Sciatic nerve (tissue), 2 donors: Measurements from ENCODE around the gene TSKS. TPM values are rescaled to one million over a fixed set of nuclear protein-coding genes. Genes with fewer than 3 reads are reported as not detected.
A peak's percentile ranks its signal among the peaks of the same experiment; 100 is the strongest.
"Not testable (repeated sequence)": the region's sequence is repeated elsewhere in the genome, so short reads cannot be mapped to it uniquely, and the experiment has no call there.

ENCODE experiments used
- ATAC-seq: fragments of 200-7000 bp; cut with Tn5 transposase; one replicate; pipeline ENCODE4 v1.9.1; 2020; ENCODE audit warnings: mild to moderate bottlenecking, moderate library complexity
- DNase-seq: peaks from one replicate; pipeline ENCODE4 v3.0.0-alpha.2; 2020; ENCODE audit warnings: low spot score
- intact Hi-C: fragments of 100-400 bp; cut with DNase I; formaldehyde crosslinking; loops from one replicate; pipeline ENCODE4 v1.14.2; 2022
- total RNA-seq: library from RNA; stranded (reverse); fragmentation: NEBNext Ultra II Directional; extraction: Animal tissue kit (Norgen Biotek cat#: 25700); gene quantifications from one replicate; pipeline ENCODE4 v1.2.1, GENCODE V29; 2021
- donor health status: DM: no; HTN: no; CAD: no.
- donor health status: DM: no; HTN: no; CAD: no.

The TSKS gene
- total RNA-seq, 1 donor from 2014 or later = 0.85 TPM

DNA sequence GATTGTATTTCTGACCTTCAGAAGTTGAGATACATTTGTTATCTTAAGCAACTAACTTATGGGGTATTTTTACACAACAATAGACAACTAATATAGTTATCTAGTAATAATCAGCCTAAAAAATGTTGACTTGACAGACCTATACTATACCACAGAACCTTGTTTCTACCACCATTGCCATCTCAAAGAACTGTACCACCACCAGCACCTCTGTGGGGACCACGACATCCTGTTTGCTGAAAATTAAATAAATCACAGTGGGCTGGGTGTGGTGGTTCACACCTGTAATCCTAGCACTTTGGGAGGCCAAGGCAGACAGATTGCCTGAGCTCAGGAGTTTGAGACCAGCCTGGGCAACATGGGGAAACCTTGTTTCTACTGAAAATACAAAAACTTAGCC is 24.0 kb downstream of the TSKS start:
- intact Hi-C loops = no loop called here
- DNase-seq (no peak), ATAC-seq (no peak)

DNA sequence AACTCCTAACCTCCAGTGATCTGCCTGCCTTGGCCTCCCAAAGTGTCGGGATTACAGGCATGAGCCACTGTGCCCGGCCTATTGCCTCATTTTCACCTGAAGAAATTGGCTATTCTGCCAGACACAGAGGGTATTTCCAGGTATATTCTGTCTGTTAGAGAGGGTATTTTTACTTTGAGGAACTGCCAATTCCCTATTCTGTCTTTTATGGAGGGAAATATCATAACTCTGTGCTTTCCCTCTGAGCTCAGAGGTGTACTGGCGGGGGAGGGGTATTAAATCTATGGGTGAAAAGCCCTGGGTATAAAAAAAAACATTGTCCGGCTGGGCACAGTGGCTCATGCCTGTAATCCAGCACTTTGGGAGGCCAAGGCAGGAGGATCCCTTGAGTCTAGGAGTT is 24.8 kb downstream of the TSKS start:
- no peak for DNase-seq

DNA sequence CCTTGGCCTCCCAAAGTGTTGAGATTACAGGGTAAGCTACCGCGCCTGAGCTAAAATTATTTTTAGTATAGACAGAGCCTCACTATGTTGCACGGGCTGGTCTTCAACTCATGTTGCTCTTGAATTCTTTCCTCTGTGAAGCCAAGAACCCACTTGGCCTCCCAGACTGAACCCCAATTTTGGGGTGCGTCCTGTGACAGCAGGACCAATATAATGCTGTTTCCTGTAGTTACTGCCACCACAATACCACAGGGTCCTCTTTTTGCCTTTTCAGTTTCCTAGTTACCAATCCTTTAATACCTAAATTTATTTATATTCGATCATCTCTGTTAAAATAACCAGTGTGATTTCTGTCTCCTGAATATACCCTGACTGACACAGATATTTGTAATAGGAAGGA is 32.9 kb downstream of the TSKS start:
- ATAC-seq (no peak), DNase-seq (no peak)
- intact Hi-C loops = no loop called here

More for the DNA sequence above, 24.8 kb downstream of the TSKS start:
- intact Hi-C loops = no loop called here
- no peak for ATAC-seq

DNA sequence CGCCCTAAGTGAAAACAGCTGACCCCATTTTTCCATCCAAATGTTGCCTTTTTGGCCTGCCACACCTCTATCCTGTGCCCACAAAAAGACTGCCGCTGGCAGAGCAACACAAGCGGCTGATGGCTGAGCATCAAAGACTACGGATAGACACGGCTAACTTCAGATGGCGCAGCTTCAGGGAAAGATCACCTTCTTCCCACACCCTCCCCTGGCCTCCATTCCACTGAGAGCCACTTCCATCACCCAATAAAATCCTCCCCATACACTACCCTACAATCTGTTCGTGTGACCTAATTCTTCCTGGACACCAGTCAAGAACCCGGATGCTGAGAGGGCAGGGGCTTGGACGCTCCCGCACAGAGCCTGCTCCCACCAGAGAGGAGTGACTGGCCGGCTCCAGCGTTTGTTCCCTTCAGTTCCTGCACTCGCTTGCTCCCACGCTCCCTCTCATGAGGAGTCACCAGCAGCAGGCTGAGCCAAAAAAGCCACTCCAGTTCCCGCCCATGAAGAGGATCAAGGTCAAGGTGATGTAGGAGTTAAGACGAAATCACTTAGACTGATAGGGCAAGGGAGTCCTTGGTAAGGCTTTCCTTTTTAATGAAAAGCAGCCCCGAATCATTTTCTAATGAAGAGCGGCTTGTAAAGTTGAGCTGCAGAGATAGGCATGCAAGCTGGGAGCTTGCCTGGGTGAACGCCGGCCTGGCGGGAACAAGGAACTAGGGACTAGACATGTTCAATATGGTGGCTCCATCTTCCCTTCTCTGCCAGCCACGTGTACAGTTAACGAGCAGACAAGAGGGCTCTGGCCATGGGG is 35.7 kb downstream of the TSKS start:
- intact Hi-C loops = no loop called here
- ATAC-seq = peak; percentile 77
- DNase-seq = no peak

DNA sequence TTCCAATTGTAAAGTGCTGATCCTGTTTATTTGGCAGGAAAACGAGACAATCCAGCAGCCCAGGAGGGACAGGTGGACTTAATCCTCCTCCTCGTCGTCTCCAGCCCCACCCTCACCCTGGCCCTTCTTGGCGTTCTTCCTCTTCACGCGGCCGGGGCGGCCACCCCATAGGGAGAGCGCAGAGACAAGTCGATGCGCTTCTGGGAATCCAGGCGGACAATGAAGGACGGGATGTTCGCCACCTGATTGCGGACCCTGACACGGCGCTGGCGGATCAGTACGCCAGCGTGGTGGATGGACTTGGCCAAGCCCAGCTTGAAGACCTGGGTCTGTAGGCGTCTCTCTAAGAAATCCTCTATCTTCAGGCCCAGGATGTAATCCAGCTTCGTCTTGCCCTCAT is 43.7 kb downstream of the TSKS start:
- intact Hi-C loops, ATAC-seq: not testable (repeated sequence)

DNA sequence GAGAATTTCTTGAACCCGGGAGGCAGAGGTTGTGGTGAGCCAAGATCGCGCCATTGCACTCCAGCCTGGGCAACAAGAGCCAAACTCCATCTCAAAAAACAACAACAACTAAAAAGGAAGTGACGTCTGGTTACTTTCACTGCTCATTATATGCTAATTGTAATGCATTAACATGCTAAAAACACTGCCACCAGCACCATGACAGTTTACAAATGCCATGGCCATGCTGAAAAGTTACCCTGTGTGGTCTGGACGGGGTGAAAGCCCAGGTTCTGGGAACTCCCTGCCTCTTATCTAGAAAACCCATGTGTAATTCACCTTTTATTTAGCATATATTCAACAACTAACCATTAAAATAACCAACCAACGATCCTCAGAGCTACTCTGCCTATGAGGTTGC is 44.1 kb downstream of the TSKS start:
- intact Hi-C loops = no loop called here

More for the DNA sequence above, 43.7 kb downstream of the TSKS start:
- not testable (repeated sequence) for DNase-seq

DNA sequence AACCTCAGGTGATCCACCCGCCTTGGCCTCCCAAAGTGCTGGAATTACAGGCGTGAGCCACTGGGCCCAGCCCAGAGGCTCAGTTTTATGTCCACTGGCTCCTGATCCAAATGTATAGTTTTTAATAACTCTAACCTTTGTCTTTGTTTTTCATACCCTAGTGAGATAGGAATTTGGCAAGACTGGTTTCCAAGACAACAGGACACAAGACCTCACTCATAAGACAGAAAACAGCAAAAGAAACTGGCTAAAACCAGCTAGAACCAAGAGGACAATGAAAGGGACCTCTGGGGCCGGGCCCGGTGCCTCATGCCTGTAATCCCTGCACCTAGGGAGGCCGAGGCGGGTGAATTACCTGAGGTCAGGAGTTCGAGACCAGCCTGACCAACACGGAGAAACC is 44.6 kb downstream of the TSKS start:
- ATAC-seq (peak; percentile 19), DNase-seq (no peak)
- intact Hi-C loops = no loop called here

More for the DNA sequence above, 44.1 kb downstream of the TSKS start:
- no peak for DNase-seq
- ATAC-seq = no peak

DNA sequence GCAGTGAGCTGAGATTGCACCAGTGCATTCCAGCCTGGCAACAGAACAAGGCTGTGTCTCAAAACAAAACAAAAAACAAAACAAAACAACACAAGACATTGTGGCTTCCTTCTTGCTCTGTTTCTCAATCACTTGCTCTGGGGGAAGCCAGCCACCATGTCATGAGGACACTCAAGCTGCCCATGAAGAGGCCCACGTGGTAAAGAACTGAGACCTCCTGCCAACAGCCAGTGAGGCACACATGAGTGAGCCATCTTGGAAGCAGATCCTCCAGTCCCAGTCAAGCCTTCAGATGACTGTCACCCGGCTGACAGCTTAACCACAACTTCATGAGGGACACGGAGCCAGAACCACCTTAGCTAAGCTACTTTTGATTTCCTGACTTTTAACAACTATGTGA is 47.0 kb downstream of the TSKS start:
- no peak for ATAC-seq
- intact Hi-C loops = no loop called here
- DNase-seq = no peak

DNA sequence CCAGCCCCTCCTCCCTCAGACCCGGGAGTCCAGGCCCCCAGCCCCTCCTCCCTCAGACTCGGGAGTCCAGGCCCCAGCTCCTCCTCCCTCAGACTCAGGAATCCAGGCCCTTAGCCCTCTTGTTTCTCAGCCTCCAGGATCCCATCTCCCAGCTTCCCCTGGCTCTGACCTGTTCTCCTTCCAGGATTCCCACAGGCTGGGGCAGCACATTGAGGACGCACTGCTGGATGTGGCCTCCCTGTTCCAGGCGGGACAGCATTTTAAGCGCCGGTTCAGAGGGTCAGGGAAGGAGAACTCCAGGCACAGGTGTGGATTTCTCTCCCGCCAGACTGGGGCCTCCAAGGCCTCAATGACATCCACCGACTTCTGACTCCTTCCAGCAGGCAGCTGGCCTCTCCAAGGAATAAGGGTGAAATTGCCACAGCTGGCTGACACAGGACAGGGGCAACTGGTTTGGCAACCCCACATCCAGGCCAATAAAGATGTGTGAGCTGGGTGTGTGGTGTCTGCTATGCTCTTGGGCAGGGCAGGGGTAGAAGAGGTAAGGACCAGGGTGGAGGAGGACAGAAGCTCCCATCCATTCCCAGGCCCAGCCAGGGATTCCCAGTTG is 49.8 kb downstream of the TSKS start:
- DNase-seq (no peak), ATAC-seq (no peak)
- intact Hi-C loops = no loop called here

DNA sequence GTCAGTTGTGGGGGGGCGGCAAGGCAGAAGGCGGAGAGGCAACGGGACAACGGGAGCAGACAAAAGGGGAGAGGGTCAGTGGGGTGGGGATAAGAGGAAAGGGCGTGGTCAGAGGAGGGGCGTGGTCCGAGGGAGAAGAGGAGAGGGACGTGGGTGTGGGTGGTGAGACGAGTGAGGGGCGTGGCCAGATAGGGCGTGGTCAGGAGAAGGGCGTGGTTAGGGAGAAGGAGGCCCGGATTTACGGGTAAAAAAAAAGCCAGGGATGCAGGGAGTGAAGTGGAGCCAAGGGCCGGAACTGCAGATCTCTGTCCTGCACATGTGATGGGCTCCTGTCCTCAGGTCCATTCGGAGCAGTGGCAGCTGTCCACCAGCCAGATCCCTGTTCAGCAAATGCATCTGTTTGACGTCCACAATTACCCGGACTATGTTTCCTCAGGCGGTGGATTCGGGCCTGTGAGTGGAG is 50.7 kb downstream of the TSKS start:
- DNase-seq = no peak
- intact Hi-C loops = no loop called here
- ATAC-seq = peak; percentile 60

DNA sequence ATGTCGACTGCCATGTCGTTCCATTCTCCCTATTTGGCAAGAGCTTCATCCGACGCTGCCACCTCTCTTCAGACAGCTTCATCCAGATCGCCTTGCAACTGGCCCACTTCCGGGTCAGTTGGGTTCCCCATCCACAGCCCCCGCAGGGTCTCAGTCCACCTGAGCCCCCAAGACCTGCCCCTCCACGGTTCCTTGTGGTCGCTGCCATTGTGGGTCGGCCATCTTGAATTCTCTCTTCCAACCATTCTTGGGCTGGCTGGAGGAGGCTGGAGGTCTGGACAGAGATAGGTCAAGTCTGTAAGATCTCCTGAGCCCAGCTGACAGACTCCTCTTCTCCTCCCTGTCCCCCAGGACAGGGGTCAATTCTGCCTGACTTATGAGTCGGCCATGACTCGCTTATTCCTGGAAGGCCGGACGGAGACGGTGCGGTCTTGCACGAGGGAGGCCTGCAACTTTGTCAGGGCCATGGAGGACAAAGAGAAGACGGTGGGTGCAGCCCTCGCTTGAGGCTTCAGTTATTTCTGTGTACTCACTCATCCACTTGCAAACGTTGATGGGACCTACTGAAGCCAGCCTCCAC is 52.6 kb downstream of the TSKS start:
- intact Hi-C loops = no loop called here
- no peak for DNase-seq
- ATAC-seq = no peak

DNA sequence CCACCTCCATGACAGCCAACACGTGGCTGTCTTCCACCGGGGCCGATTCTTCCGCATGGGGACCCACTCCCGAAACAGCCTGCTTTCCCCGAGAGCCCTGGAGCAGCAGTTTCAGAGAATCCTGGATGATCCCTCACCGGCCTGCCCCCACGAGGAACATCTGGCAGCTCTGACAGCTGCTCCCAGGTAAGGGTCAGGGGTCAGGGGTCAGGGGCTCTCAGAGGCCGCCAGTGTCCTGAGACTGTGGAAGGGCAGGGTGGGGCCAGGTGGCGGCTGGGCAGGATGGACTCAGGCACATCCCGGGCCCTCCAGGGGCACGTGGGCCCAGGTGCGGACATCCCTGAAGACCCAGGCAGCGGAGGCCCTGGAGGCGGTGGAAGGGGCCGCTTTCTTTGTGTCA is 57.2 kb downstream of the TSKS start:
- no peak for ATAC-seq
- no peak for DNase-seq
- intact Hi-C loops = no loop called here

DNA sequence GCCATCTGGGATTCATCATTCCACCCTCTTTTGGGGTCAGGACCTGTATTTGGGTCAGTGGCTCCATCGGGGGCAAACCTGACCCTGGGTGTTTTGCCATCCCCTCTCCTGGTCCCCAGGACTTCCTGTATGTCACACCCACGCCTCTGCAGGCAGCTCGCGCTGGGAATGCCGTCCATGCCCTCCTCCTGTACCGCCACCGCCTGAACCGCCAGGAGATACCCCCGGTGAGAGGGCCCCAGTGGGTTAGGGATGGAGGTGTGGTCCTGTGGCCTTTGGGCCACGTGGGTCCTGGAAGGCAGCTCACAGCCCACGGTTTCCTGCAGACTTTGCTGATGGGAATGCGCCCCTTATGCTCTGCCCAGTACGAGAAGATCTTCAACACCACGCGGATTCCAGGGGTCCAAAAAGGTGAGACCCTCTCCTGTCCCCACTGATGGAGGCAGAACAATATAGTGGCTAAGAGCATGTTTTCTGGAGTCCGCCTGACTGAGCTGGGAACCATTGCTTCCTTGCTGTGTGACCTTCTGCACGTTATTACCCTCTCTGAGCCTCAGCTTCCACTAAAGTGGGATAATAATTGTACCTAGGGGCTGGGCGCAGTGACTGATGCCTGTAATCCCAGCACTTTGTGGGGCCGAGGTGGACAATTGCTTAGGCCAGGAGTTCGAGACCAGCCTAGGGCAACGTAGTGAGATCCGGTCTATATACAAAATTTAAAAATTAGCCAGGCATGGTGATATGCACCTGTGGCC is 58.0 kb downstream of the TSKS start:
- intact Hi-C loops = no loop called here
- DNase-seq = no peak
- no peak for ATAC-seq

DNA sequence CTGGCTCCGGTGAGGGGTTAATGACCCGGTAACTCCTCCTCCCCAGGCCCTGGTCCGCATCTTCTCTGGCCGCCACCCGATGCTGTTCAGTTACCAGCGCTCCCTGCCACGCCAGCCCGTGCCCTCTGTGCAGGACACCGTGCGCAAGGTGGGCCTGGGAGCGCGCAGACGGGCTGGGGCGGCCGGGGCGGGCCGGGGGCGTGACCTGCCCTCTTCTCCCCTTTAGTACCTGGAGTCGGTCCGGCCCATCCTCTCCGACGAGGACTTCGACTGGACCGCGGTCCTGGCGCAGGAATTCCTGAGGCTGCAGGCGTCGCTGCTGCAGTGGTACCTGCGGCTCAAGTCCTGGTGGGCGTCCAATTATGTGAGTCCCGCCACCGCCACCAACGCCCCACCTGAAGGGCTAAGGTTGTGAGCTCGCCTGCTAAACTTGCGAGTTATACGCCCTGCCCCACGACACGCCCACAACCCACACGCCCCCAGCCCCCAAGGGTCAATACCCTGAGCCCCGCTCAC is 61.8 kb downstream of the TSKS start:
- intact Hi-C loops = no loop called here
- DNase-seq (no peak), ATAC-seq (no peak)

DNA sequence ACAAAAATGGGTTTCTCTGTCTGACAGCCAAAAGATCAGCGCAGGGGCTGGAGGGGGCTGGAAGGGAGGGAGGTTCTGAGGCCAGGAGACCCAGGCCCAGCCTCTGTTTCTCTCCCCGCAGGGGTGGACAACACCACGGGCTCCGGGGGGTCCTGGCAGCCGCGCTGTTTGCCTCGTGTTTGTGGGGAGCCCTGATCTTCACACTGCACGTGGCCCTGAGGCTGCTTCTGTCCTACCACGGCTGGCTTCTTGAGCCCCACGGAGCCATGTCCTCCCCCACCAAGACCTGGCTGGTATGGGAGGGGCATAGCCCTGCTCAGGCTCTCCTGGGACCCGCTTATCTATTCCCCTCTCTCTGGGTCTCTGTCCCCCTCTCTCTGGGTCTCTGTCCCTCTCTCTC is 62.5 kb downstream of the TSKS start:
- ATAC-seq = peak; percentile 14
- DNase-seq = no peak
- intact Hi-C loops = no loop called here

DNA sequence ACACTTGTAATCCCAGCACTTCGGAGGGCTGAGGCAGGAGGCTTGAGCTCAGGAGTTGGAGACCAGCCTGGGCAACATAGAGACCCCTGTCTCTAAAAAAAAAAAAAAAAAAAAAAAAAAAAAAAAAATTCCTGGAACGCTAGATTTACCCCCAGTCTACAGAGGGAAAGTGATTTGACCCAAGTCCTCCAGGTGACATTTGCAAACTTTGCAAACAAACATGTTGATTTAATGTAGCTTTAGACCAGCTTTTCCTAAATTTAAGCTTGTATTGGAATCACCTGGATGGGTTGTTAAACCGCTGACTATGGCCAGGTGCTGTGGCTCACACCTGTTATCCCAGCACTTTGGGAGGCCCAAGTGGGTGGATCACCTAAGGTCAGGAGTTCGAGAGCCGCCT is 63.7 kb downstream of the TSKS start:
- ATAC-seq (no peak), DNase-seq (no peak)
- intact Hi-C loops = no loop called here

DNA sequence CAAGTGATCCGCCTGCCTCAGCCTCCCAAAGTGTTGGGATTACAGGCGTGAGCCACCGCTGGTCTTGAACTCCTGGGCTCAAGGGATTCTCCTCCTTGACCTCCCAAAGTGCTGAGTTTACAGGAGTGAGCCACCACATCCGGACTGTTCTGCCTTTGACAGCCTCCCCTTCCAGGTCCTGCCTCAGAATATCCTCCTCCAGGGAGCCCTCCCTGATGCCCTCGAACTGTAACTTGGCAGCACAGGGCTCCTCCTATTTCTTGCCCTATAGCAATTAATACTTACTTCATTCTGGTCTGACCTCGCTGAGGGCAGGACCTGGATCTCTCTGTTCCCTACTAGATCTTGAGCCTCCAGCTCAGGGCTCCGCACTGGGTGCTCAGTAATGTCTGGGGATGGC is 66.2 kb downstream of the TSKS start:
- intact Hi-C loops = no loop called here
- DNase-seq = no peak
- no peak for ATAC-seq

DNA sequence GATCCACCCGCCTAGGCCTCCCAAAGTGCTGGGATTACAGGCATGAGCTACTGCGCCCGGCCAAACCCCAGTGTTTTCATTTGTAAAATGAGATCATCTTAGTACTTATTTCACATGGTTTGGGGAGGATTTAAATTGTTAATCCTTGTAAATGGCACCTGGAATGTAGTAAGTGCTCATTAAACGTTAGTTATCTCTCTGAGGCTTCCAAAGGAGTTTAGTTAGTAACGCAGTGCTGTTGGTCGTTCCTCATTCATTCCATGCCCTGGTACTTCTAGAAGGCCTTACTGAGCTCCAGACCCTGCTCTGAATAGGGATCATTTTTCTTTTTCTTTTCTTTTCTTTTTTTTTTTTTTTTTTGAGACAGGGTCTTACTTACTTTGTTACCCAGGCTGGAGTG is 67.0 kb downstream of the TSKS start:
- no peak for ATAC-seq
- intact Hi-C loops = no loop called here
- DNase-seq = no peak

DNA sequence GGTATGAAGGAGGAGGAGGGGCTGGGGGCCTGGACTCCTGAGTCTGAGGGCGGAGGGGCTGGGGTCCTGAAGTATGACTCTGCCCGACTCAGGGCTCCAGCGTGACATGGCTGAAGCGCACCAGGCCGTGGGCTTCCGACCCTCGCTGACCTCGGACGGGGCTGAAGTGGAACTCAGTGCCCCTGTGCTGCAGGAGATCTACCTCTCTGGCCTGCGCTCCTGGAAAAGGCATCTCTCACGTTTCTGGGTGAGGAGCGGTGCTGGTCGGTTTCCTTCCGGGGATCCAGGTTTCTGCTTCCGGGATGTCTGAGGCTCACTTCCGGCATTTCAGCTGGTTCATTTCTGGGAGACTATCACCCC is 71.0 kb downstream of the TSKS start:
- ATAC-seq (no peak), DNase-seq (no peak)
- intact Hi-C loops = no loop called here
